Epithelial cell of prostate (primary cell): ENCODE results near the gene MEOX2.

Source experiments
- DNase-seq: peaks from one replicate; pipeline ENCODE4 v3.0.0-alpha.2; 2011; ENCODE audit warnings: low read depth, low spot score
- H3K27ac ChIP-seq: fragments of 450-650 bp; 2 replicates; pipeline ENCODE4 v1.5.1; 2017; ENCODE audit warnings: mild to moderate bottlenecking

The MEOX2 gene

GRCh38 chr7:15686295-15686956 lies at the start of gene MEOX2:
MEOX2 (minus strand) TSS chr7:15686683; CDS start chr7:15686402, 281 bp downstream.
- no peak within 1 kb of the TSS for H3K27ac ChIP-seq

DNA sequence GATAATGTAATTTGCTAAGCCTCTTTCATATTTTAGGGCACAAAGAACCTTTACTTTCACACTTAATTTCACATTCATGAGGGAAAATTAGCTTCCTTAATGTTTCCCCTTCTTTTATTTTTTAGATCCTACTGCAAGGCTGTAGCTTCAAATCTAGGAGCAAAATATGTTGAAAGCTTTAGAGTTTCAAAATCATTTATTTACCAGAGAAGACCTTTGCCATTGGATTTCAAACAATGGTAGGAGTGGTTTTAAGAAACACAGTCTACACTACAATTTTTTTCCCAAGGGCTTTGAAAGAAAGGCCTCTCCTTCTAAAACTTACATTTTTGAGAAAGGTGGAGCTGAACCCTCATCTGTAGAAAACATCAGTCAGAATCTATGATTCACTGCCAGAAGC lies 43.3 kb upstream of the MEOX2 start:
- H3K27ac ChIP-seq: no peak overlapping the region
- no peak for DNase-seq

More at GRCh38 chr7:15686295-15686956, at the start of gene MEOX2:
- no peak for DNase-seq

DNA sequence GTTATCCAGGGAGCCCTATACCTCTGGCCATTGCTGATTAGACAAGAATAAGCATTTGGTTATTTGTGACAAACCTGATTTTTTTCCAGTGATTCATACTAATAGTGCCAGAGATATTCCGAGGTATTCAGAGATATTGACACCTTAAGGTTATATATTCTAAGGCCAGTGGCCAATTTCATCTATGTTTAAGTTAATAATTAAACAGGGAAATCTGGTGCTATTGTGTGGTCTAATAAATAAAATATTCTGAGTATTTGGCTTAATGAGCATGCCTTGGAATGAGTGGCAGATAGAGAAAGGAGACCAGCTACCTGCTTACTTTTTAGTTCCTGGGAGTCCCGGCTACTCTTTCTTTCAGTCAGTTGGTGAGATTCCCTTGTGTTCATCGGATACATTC lies 38.6 kb upstream of the MEOX2 start:
- DNase-seq: no peak
- H3K27ac ChIP-seq: no peak overlapping the region

DNA sequence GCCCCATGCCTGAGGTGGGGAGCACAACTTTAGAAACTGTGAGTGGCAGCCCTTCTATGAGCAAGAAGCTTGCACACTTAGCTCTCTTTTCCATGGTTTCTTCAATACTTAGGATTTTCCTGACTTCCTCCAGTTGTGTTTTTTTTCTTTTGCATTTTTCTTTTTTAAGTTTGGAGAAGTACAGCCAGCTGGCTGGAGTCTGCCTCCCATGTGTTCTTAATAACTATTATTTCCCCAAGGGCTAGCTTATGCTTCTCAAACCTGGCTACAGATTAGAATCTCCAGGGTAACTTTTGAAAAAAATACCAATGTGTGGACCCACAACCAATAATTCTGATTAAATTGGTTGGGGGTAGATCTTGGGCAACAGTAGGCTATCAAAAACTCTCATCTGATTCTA lies 37.4 kb upstream of the MEOX2 start:
- no peak for DNase-seq
- H3K27ac ChIP-seq: no peak overlapping the region

DNA sequence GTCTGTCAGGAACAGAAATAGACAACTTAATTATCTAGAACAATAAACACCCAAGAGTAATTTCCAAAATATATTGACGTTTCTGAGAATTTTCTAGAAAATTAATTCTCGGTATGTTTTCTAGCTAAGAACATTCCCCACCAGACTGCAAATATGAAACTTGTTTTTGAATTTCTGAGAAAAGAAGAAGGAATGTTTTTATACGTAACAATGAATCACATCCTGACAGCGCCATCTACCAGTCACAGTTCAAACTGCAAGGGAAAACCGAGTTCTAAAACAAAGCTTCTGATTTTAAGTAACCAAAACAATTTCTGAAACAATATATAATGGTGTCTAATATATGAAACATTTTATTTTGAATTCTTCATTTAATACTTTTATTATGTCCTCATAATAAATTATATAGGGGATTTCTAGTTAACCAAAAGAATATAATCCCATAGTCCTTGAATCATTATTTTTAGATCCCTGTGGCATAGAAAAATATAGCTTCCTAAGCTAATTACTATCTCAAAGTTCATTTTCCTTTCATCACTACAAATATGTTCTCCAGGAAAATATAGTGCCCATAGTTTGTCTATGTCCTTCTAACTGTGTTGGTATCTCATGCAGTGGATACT lies 34.5 kb upstream of the MEOX2 start:
- no peak overlapping the region for H3K27ac ChIP-seq
- DNase-seq: no peak

- H3K27ac ChIP-seq: no peak overlapping the region
- DNase-seq: no peak
Observed at GRCh38 chr7:15719311-15719710, 32.8 kb upstream of the MEOX2 start.

DNA sequence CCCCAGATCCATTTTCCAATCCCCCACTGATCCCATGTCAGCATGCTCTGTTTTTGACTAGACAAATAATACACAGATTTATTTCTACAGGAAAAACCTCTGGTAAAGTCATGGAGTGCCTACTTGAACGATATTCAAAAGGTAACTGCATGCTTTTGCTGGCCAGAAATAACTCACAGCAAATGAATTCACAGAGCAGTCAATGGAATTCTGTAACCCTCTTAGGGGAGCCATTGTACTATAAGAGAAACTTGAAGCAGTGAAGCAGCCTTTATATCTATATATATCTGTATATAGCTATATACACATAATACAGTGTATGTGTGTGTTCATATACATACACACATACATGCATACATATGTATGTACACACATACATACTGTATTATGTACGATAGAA lies 29.0 kb upstream of the MEOX2 start:
- DNase-seq: no peak
- no peak overlapping the region for H3K27ac ChIP-seq

- DNase-seq: no peak
- H3K27ac ChIP-seq: no peak overlapping the region
Observed at GRCh38 chr7:15709978-15710377, 23.5 kb upstream of the MEOX2 start.

- no peak for DNase-seq
Observed at GRCh38 chr7:15707570-15707969, 21.1 kb upstream of the MEOX2 start.

DNA sequence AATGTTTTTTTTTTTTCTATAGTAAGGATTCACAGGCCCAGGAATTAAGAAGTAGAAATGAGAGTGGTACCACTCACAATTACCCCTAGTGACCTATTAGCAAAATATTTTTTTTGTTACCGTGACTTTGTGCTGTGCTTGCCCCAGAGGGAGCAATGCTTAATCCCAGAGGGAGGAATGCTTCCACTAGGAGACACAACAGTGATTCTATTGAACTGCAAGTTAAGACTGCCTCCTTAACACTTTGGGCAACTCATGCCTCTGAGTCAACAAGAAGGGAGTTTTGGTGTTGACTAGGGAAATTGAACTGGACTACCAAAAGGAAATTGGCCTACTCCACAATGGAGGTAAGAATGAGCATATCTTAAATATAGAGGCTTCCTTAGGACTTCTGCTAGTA lies 17.2 kb upstream of the MEOX2 start:
- no peak for DNase-seq
- H3K27ac ChIP-seq: no peak overlapping the region

More at GRCh38 chr7:15707570-15707969, 21.1 kb upstream of the MEOX2 start:
- H3K27ac ChIP-seq: no peak overlapping the region

DNA sequence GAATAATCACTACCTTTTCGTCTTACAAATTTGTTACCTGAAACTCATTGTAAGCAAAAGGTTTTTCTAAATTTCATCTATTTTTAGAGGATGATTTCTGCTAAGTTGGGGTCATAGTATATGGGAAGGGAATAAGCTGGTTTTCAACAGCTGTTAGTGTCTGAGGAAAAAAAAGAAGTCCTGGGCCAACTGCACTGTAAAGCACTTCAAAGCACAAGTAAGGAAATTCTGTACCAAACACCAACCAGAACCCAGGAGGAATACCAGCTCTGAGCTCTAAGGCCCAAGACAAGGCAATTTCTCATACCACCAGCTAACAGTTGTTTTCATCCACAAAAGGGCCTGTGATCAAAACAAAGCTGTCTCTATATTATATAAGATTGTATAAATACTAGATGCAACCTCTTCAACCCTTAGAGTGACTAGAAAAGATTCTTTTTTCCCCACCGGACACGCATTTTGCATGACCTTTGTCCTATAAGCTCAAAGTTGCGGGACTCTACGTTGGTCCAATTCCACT lies 6.1 kb upstream of the MEOX2 start:
- no peak overlapping the region for H3K27ac ChIP-seq
- no peak for DNase-seq

DNA sequence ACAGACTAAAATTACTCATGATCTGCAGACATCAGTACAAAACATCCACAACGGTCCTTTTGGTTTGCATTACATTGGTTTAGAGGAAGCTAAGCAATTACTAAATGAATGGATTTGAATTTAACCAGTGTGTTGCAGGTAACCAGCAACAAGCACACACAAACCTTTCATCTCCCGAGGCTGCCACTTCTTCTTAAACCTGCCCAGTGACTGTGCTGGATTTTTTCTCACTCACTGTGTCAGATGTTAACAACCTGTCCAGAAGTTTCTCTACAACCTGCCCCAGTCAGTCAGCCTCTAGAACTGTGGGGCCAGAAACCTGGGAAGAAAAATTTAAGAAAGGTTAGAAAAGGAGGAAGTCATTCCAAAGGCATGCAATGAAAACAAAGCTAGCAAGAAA lies 2.4 kb upstream of the MEOX2 start:
- no peak overlapping the region for H3K27ac ChIP-seq
- DNase-seq: no peak

DNA sequence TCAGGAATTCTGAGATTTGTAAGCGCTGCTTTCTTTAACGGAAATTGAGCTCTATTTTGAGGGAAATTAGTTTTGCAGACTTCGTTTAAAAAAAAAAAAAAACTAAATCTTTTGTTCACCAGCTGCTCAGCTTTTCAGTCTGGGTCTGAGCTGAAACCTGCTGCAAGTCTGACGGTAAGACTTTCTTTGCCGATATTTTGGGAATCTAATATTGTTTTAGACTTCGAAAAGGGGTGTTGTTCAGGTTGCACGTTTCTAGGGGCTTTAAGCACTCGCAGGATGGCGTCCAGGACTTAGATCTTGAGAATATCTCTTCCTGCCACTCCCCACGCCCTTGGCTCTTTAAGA lies 1.8 kb upstream of the MEOX2 start:
- no peak for DNase-seq

GRCh38 chr7:15687546-15688278 lies 1.2 kb upstream of the MEOX2 start:
- no peak for DNase-seq
- no peak overlapping the region for H3K27ac ChIP-seq

More for the DNA sequence above, 1.8 kb upstream of the MEOX2 start:
- H3K27ac ChIP-seq: no peak overlapping the region

DNA sequence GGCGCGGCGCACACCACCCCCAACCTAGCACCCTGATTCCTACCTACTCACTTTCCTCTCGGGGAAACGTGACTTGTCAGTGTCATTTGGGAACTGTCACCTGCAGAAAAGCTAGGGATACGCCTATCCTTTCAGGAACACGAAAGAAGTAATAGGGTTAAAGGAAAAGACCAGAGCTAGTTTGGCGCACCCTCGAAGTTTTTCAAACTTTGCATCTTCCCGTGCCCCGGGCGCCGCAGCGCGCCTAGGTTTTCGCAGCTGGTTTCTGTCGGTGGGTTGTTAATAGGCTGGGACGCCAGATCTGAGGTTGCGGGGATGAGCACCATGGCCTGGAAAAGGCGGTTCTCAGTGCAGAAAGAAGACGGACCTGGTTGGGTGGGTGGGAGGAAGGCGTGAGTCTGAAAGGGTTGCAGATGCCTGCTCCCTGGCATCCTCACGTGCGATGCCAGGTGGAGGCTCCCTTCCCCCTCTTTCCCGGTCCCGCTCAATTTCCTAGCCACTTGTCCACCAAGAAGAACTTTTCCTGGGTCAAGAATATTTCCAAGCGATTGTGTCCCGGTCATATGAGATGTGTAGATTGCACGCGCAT lies 568 bp upstream of the MEOX2 start:
- no peak for DNase-seq
- H3K27ac ChIP-seq: no peak overlapping the region

- DNase-seq: no peak
- H3K27ac ChIP-seq: no peak overlapping the region
Observed at GRCh38 chr7:15685358-15686294, 857 bp downstream of the MEOX2 start.

- H3K27ac ChIP-seq: no peak overlapping the region
- DNase-seq: no peak
Observed at GRCh38 chr7:15684871-15685270, 1.6 kb downstream of the MEOX2 start.

DNA sequence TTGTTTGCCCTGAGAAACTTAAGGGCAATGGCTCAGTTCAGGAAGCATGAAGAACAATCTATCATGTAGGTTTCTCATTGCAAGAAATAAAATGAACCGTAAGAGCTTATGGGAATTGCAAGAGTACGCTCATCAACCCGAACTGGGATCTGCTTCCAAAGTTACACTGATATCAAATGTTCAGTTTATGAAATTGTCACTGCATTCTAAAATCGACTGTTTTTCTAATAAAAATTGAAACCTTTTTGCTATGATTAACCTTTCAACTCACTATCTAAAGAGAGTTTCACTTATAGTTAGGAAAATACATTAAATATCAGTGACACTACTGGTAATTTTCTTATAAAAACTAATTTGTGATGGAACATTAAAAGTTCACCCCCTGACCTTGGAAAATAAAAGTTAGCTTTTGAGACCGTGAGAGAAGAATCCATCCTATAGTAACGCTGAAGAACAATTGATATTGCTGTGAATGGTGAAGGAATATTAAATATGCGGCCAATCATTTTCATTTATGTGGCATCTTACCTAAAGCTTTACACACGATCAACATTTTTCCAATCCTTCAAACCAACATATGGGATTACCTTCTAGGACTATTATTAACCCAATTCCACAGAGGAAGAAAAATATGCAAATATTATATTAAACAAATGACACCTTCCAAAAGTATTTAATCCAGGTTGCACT lies 2.2 kb downstream of the MEOX2 start:
- no peak for DNase-seq
- H3K27ac ChIP-seq: no peak overlapping the region

DNA sequence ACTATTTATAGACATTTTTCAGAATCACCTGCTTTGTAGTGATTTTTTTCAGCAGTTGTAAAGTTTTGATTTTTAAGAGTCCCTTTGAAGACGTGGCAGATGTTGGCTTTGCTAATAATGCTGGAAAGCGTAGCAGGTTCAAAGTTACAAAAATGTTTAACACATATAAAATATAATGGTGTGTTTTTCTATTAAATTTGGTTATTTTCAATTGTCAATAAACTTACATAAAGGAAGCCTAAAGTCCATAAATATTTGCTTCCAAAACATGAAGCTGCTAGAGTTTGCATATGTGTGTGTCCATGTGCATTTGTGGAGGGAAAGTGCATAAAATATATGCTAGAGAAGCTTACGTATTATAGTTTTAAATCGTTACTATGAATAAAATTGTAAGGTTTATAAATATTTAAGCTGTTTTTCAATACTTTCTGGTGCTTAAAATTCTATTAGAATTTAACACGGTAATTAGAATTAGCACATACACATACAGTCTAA lies 3.7 kb downstream of the MEOX2 start:
- no peak overlapping the region for H3K27ac ChIP-seq
- DNase-seq: no peak
